Keratinocyte (primary cell): ENCODE measurements around the gene R3HCC1L. TPM values are rescaled to one million over a fixed set of nuclear protein-coding genes. Genes with fewer than 3 reads are reported as not detected.

Experiments
- DNase-seq: peaks from one replicate; pipeline ENCODE4 v3.0.0-alpha.2; 2011; ENCODE audit warnings: low read depth, missing footprints, low spot score
- FAIRE-seq: peaks from 2 replicates; lab custom pipeline; 2011; peaks lifted over from hg19 to GRCh38; lab: Jason Lieb, UNC
- H2AFZ ChIP-seq: 2 replicates; pipeline ENCODE4 v1.6.0; 2012; ENCODE audit warnings: low read length, control low read depth, inconsistent platforms; ENCODE audit not compliant: control insufficient read depth
- H3K27ac ChIP-seq: 2 replicates; pipeline ENCODE4 v1.5.1; 2011; ENCODE audit warnings: low read length; ENCODE audit not compliant: control insufficient read depth, insufficient read depth
- H3K27me3 ChIP-seq: 3 replicates; pipeline ENCODE4 v1.6.0; 2011; ENCODE audit warnings: low read length; ENCODE audit not compliant: control insufficient read depth, insufficient read depth; ENCODE audit errors: extremely low read depth
- H3K36me3 ChIP-seq, 2 experiments: 2 replicates in 1 of 2; 3 replicates in 1 of 2; pipeline ENCODE4 v1.5.1; 2011; ENCODE audit warnings: low read length in 2 of 2, mild to moderate bottlenecking in 1 of 2; ENCODE audit not compliant: control insufficient read depth in 2 of 2, insufficient read depth in 2 of 2; ENCODE audit errors: extremely low read depth in 1 of 2
- H3K4me1 ChIP-seq: 3 replicates; pipeline ENCODE4 v1.5.1; 2011; ENCODE audit warnings: low read length; ENCODE audit not compliant: control insufficient read depth, insufficient read depth; ENCODE audit errors: extremely low read depth
- H3K4me2 ChIP-seq: 3 replicates; pipeline ENCODE4 v1.6.0; 2011; ENCODE audit warnings: low read depth, low read length; ENCODE audit not compliant: control insufficient read depth, insufficient read depth; ENCODE audit errors: extremely low read depth
- H3K4me3 ChIP-seq, 3 experiments: fragments of 200-600 bp in 1 of 3; sonication (generic) in 1 of 3; 2 replicates in 2 of 3; 3 replicates in 1 of 3; pipeline ENCODE4 v1.5.1; 2011 to 2016; ENCODE audit warnings: low read length in 3 of 3, mild to moderate bottlenecking in 3 of 3, control low read depth in 2 of 3, inconsistent platforms in 1 of 3, low read depth in 1 of 3, mixed read lengths in 1 of 3, mixed run types in 1 of 3, moderate library complexity in 1 of 3; ENCODE audit not compliant: control insufficient read depth in 2 of 3, insufficient read depth in 2 of 3; ENCODE audit errors: extremely low read depth in 1 of 3
- H3K79me2 ChIP-seq: 2 replicates; pipeline ENCODE4 v1.6.0; 2012; ENCODE audit warnings: low read length; ENCODE audit not compliant: control insufficient read depth, insufficient read depth
- H3K9ac ChIP-seq: 3 replicates; pipeline ENCODE4 v1.6.0; 2011; ENCODE audit warnings: low read length; ENCODE audit not compliant: control insufficient read depth, insufficient read depth; ENCODE audit errors: extremely low read depth
- H3K9me1 ChIP-seq: 3 replicates; pipeline ENCODE4 v1.6.0; 2011; ENCODE audit warnings: low read length; ENCODE audit not compliant: control insufficient read depth, insufficient read depth; ENCODE audit errors: extremely low read depth
- H3K9me3 ChIP-seq: 2 replicates; pipeline ENCODE4 v1.5.1; 2012; ENCODE audit warnings: low read depth, low read length; ENCODE audit not compliant: control insufficient read depth
- H4K20me1 ChIP-seq: 3 replicates; pipeline ENCODE4 v1.6.0; 2011; ENCODE audit warnings: low read length; ENCODE audit not compliant: control insufficient read depth, insufficient read depth; ENCODE audit errors: extremely low read depth
- CTCF ChIP-seq, 3 experiments: IDR thresholded peaks in 1 of 3; conservative IDR thresholded peaks in 1 of 3; optimal IDR thresholded peaks in 1 of 3; 2 replicates in 2 of 3; 3 replicates in 1 of 3; pipeline versions ENCODE3 to v1.5.1; 2011; ENCODE audit warnings: low read length in 3 of 3, mild to moderate bottlenecking in 3 of 3, moderate library complexity in 2 of 3, control low read depth in 1 of 3, inconsistent platforms in 1 of 3; ENCODE audit not compliant: insufficient read depth in 2 of 3; ENCODE audit errors: extremely low read depth in 1 of 3
- EZH2 ChIP-seq: IDR thresholded peaks from one replicate; pipeline ENCODE4 v1.6.1; 2012; ENCODE audit warnings: inconsistent platforms, mild to moderate bottlenecking, low read length, moderate library complexity
- dilution Hi-C: fragments of 300-500 bp; cut with MboI; formaldehyde crosslinking; loops from one replicate; pipeline ENCODE4 v1.7.0; 2020; ENCODE audit warnings: low sequenced_read_pairs; ENCODE audit not compliant: extremely low pct_ligation_motif_present
- polyA plus RNA-seq, 5 experiments: library from polyadenylated mRNA; depleted of rRNA in 3 of 5; stranded (reverse) in 3 of 5; stranded (forward) in 1 of 5; unstranded in 1 of 5; fragments of >200 nt; gene quantifications; 1 replicate in 1 of 5; 2 replicates in 3 of 5; 3 replicates in 1 of 5; pipeline versions ENCODE4 v1.2.1 to v1.2.3, GENCODE V29; 2011 to 2012; ENCODE audit warnings: missing spikeins in 2 of 5, low read depth in 1 of 5, low replicate concordance in 1 of 5

Gene R3HCC1L
- polyA plus RNA-seq, 1 donor (not counting 4 experiments of a cell fraction or from before 2014, with no cell fraction given): 11.7 TPM

DNA sequence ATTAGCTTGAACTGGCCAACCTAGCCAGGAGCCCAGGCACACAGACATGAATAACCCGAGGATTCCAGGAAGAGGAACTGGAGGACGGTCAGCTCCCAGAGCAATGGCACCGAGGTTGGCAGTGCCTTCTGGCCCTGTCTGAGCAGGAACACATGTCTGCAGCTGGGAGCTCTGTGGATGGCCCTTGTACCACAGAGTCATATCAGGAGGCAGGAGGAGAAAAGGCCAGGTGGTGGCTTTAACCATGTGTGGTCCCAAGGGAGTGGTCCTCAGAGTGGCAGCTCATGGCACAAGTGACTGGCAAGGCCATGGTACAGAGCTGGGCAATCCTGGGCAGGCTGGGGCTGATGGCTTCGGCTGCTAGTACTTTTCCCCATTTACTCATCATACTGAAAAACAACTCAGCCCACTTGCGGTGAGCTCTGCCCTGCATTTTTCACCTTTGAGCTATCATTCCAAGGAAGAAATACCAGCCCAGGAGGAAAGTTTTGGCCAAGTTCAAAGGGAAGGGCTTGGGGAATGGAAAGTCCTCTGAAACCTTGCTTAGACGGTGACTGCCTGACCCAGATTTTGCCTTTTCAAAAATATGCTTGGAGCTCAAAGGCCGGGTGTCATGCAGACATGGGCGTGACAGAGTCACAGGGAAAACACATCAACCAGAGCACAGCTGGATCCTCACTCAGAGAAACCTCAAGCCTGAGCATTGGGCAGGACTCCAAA is 159.3 kb downstream of the R3HCC1L start:
- no peaks in the 10 kb centered on the region for H3K9me3 ChIP-seq
- no peak for TF ChIP-seq CTCF (optimal IDR thresholded peaks at IDR 0.05 in 1 of 3, IDR thresholded peaks at IDR 0.05 in 1 of 3, conservative IDR thresholded peaks at IDR 0.05 in 1 of 3; ENCODE audit: extremely low read depth in 1 of 3, insufficient read depth in 2 of 3, low read length in 3 of 3)
- no peak for TF ChIP-seq EZH2
- dilution Hi-C loops: no loop called here
- H3K9ac ChIP-seq: no peak overlapping the region
- FAIRE-seq (peak; percentile 93), DNase-seq (no peak)
- H3K27ac ChIP-seq: peak overlapping the region; percentile 22
- no peaks in the 10 kb centered on the region for H4K20me1 ChIP-seq
- H3K36me3 ChIP-seq: no peaks in the 10 kb centered on the region
- peaks cover 30% of the 10 kb centered on the region for H3K4me1 ChIP-seq
- H3K4me2 ChIP-seq: peak overlapping the region; percentile 52
- no peaks in the 10 kb centered on the region for H3K79me2 ChIP-seq
- H2AFZ ChIP-seq: peak overlapping the region; percentile 3
- no peaks in the 10 kb centered on the region for H3K27me3 ChIP-seq
- H3K4me3 ChIP-seq: no peak overlapping the region
- H3K9me1 ChIP-seq: peaks cover 2% of the 10 kb centered on the region

DNA sequence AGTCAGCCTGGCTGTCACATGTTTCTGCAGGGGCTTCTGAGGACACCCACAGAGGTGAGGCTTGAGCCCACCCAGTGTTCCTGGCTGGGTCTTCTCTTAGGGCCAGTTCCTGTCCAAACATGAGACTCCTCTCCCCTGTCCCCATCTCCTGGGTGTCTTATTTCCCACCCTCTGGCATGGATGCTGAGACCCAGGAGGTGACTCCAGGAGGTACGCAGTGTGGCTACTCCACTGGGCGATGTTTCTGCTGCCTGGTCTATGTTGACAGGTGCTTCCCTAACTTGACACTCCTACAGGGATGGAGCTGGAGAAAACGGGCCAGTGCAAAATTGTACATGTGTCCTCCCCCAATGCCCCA is 159.8 kb downstream of the R3HCC1L start:
- no peak for FAIRE-seq

More for the DNA sequence above, 159.8 kb downstream of the R3HCC1L start:
- Histone ChIP-seq H3K27ac (no peak overlapping the region), H3K79me2 (no peaks in the 10 kb centered on the region), H4K20me1 (no peaks in the 10 kb centered on the region), H2AFZ (no peak overlapping the region), H3K9me3 (no peaks in the 10 kb centered on the region), H3K9me1 (peaks cover 2% of the 10 kb centered on the region), H3K4me1 (peaks cover 30% of the 10 kb centered on the region), H3K36me3 (no peaks in the 10 kb centered on the region), H3K4me3 (no peak overlapping the region), H3K27me3 (no peaks in the 10 kb centered on the region), H3K9ac (no peak overlapping the region), H3K4me2 (peak overlapping the region; percentile 52)
- DNase-seq: no peak
- TF ChIP-seq CTCF (optimal IDR thresholded peaks at IDR 0.05 in 1 of 3, IDR thresholded peaks at IDR 0.05 in 1 of 3, conservative IDR thresholded peaks at IDR 0.05 in 1 of 3; ENCODE audit: extremely low read depth in 1 of 3, insufficient read depth in 2 of 3, low read length in 3 of 3): no peak
- TF ChIP-seq EZH2: no peak
- dilution Hi-C loops: no loop called here

Other genes starting within 250 kb of the R3HCC1L start
- not detected in 3 replicates for gene CRTAC1, start 104.0 kb upstream of the R3HCC1L start, polyA plus RNA-seq
- gene LOXL4, start 133.5 kb downstream of the R3HCC1L start, polyA plus RNA-seq: 0.01 to 0.03 TPM (median 0.01 TPM) in 3 replicates